Measurements from ENCODE around the gene CIAO2B. TPM values are rescaled to one million over a fixed set of nuclear protein-coding genes. Genes with fewer than 3 reads are reported as not detected.
A peak's percentile ranks its signal among the peaks of the same experiment; 100 is the strongest.

The CIAO2B gene
- total RNA-seq, 1 donor from 2014 or later = 55.5 TPM

DNA sequence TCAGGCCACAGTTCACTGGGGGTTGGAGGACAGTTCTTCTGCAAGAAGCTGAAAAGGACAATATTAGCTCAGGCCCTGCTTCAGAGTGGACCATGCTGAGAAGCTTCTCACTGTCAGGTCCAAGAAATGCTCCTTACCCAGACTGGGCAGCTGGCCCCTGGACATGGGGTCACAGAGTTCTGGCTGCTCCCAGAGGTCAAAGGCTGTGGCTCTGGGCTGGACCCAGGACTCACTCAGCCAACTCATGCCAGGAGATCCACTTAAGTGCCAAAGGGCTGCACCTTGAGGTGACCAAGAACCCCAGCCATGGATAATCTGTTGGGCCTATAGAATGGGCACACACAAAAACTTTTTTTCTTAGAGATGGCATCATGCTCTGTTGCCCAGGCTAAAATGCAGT is 5.2 kb upstream of the CIAO2B start:
- H3K27ac Mint-ChIP-seq = no peak overlapping the region
- H3K9me3 Mint-ChIP-seq = no peaks in the 10 kb centered on the region
- Histone ChIP-seq H3F3A (ENCODE audit: low read depth) (no peaks in the 10 kb centered on the region), H4K20me1 (ENCODE audit: low read depth) (peaks cover 14% of the 10 kb centered on the region), H3K9me3 (ENCODE audit: low read depth) (no peaks in the 10 kb centered on the region), H3K4me2 (no peak overlapping the region), H3K27ac (no peak overlapping the region), H3K27me3 (peaks cover 9% of the 10 kb centered on the region), H3K9ac (no peak overlapping the region), H3K4me3 (no peak overlapping the region), H3K36me3 (no peaks in the 10 kb centered on the region), H2AFZ (replicated peaks) (no peak overlapping the region), H3K4me1 (peaks cover 6% of the 10 kb centered on the region), H3K79me2 (ENCODE audit: low read depth) (no peaks in the 10 kb centered on the region)
- peaks cover 21% of the 10 kb centered on the region for H3K36me3 Mint-ChIP-seq
- H3K4me1 Mint-ChIP-seq = peaks cover 16% of the 10 kb centered on the region
- DNase-seq (ENCODE audit: low spot score) = no peak
- H3K4me3 Mint-ChIP-seq = no peak overlapping the region
- TF ChIP-seq EZH2phosphoT487 (IDR thresholded peaks at IDR 0.05) = no peak
- TF ChIP-seq EZH2 (IDR thresholded peaks at IDR 0.05) = no peak
- TF ChIP-seq, protein P1, sequence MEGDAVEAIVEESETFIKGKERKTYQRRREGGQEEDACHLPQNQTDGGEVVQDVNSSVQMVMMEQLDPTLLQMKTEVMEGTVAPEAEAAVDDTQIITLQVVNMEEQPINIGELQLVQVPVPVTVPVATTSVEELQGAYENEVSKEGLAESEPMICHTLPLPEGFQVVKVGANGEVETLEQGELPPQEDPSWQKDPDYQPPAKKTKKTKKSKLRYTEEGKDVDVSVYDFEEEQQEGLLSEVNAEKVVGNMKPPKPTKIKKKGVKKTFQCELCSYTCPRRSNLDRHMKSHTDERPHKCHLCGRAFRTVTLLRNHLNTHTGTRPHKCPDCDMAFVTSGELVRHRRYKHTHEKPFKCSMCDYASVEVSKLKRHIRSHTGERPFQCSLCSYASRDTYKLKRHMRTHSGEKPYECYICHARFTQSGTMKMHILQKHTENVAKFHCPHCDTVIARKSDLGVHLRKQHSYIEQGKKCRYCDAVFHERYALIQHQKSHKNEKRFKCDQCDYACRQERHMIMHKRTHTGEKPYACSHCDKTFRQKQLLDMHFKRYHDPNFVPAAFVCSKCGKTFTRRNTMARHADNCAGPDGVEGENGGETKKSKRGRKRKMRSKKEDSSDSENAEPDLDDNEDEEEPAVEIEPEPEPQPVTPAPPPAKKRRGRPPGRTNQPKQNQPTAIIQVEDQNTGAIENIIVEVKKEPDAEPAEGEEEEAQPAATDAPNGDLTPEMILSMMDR (IDR thresholded peaks at IDR 0.05) = no peak
- H3K27me3 Mint-ChIP-seq (ENCODE audit: insufficient read depth, low read depth) = peaks cover 3% of the 10 kb centered on the region

- peaks cover 9% of the 10 kb centered on the region for H3K79me2 ChIP-seq (ENCODE audit: low read depth)
- H3F3A ChIP-seq (ENCODE audit: low read depth) = no peaks in the 10 kb centered on the region
- Mint-ChIP-seq H3K9me3 (no peaks in the 10 kb centered on the region), H3K36me3 (peaks cover 18% of the 10 kb centered on the region), H3K4me3 (peak overlapping the region; percentile 1), H3K27ac (no peak overlapping the region), H3K4me1 (peaks cover 29% of the 10 kb centered on the region), H3K27me3 (ENCODE audit: insufficient read depth, low read depth) (peaks cover 4% of the 10 kb centered on the region)
- H3K9me3 ChIP-seq (ENCODE audit: low read depth) = no peaks in the 10 kb centered on the region
- H4K20me1 ChIP-seq (ENCODE audit: low read depth) = peaks cover 19% of the 10 kb centered on the region
- H3K27ac ChIP-seq = no peak overlapping the region
- peaks cover 10% of the 10 kb centered on the region for H3K4me1 ChIP-seq
- H2AFZ ChIP-seq (replicated peaks) = no peak overlapping the region
- peaks cover 9% of the 10 kb centered on the region for H3K27me3 ChIP-seq
- TF ChIP-seq EZH2 (IDR thresholded peaks at IDR 0.05) (no peak), EZH2phosphoT487 (IDR thresholded peaks at IDR 0.05) (no peak)
- TF ChIP-seq, protein P1 (IDR thresholded peaks at IDR 0.05) = no peak
- H3K4me2 ChIP-seq = no peak overlapping the region
- DNase-seq (ENCODE audit: low spot score) = no peak
- H3K9ac ChIP-seq = no peak overlapping the region
- H3K4me3 ChIP-seq = no peak overlapping the region
- H3K36me3 ChIP-seq = no peaks in the 10 kb centered on the region
These were observed 3.6 kb upstream of the CIAO2B start for GRCh38 chr16:66937725-66938337.

- Histone ChIP-seq H3K79me2 (ENCODE audit: low read depth) (peaks cover 9% of the 10 kb centered on the region), H3K9ac (no peak overlapping the region), H3K4me3 (no peak overlapping the region), H3F3A (ENCODE audit: low read depth) (no peaks in the 10 kb centered on the region), H3K27me3 (peaks cover 9% of the 10 kb centered on the region), H3K9me3 (ENCODE audit: low read depth) (no peaks in the 10 kb centered on the region), H3K4me1 (peaks cover 10% of the 10 kb centered on the region), H3K4me2 (no peak overlapping the region), H2AFZ (replicated peaks) (no peak overlapping the region), H4K20me1 (ENCODE audit: low read depth) (peaks cover 19% of the 10 kb centered on the region), H3K27ac (no peak overlapping the region), H3K36me3 (no peaks in the 10 kb centered on the region)
- Mint-ChIP-seq H3K27me3 (ENCODE audit: insufficient read depth, low read depth) (peaks cover 4% of the 10 kb centered on the region), H3K4me1 (peaks cover 32% of the 10 kb centered on the region), H3K4me3 (peak overlapping the region; percentile 96), H3K36me3 (peaks cover 11% of the 10 kb centered on the region), H3K27ac (no peak overlapping the region), H3K9me3 (no peaks in the 10 kb centered on the region)
- TF ChIP-seq EZH2 (IDR thresholded peaks at IDR 0.05) = no peak
- TF ChIP-seq, protein P1 (IDR thresholded peaks at IDR 0.05) = no peak
- TF ChIP-seq EZH2phosphoT487 (IDR thresholded peaks at IDR 0.05) = no peak
- DNase-seq (ENCODE audit: low spot score) = no peak
These were observed 2.8 kb upstream of the CIAO2B start for GRCh38 chr16:66936889-66937554.
